HG03060 (cell line): Measurements from ENCODE around the gene COMMD9.

Experiments used
- ATAC-seq: cut with Tn5 transposase; IDR thresholded peaks from one replicate; pipeline ENCODE4 v1.9.1; 2021; ENCODE audit warnings: low read depth, moderate number of reproducible peaks; ENCODE audit not compliant: unreplicated experiment

The COMMD9 gene

GRCh38 chr11:36300650-36301049 is 11.4 kb upstream of the COMMD9 start:
- no peak for ATAC-seq

- ATAC-seq: no peak
These were observed 7.8 kb upstream of the COMMD9 start for GRCh38 chr11:36296884-36297543.

DNA sequence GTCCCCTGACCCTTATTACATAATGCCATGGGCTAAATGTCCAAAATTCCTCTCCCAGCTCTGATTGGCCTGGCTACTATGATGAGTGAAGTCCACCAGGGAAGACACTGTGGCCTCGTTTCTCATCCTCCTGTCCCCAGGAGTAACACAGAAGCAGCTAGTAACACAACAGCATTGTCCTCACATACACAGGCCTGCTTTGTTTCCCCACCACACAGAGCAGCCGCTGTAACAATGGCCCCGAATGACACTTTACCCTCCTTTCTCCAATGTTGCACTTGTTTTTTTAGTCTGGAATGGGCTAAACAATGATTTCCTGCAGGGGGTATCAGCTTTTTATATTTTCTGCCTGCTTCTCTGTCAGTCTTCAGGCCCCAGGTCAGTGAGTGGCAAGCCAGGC is 6.7 kb upstream of the COMMD9 start, which contains the start of gene PRR5L:
Gene PRR5L, plus strand, starts transcription at position 363 of the 400 bp plus-strand sequence. CDS start 104,834 bp downstream, outside the sequence.
- no peak for ATAC-seq

DNA sequence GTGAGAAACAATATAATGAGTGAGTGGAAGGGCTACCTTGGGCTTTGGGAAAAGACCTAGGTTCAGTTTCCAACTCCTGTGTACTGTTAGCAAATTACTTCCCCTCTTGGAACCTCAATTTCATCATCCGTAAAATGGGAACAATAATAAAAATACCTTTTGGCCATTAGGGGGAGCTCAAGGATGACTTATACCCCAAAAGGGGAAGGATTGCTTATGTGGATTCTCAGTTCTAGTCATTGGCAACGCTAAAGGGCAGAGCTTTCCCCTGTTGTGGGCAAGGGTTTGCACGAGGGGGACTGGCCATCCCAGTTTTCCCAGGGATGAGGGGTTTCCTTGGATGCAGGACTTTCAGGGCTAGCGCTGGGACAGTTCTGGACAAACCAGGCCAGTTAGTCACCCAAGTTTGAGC is 3.1 kb upstream of the COMMD9 start:
- ATAC-seq: no peak

DNA sequence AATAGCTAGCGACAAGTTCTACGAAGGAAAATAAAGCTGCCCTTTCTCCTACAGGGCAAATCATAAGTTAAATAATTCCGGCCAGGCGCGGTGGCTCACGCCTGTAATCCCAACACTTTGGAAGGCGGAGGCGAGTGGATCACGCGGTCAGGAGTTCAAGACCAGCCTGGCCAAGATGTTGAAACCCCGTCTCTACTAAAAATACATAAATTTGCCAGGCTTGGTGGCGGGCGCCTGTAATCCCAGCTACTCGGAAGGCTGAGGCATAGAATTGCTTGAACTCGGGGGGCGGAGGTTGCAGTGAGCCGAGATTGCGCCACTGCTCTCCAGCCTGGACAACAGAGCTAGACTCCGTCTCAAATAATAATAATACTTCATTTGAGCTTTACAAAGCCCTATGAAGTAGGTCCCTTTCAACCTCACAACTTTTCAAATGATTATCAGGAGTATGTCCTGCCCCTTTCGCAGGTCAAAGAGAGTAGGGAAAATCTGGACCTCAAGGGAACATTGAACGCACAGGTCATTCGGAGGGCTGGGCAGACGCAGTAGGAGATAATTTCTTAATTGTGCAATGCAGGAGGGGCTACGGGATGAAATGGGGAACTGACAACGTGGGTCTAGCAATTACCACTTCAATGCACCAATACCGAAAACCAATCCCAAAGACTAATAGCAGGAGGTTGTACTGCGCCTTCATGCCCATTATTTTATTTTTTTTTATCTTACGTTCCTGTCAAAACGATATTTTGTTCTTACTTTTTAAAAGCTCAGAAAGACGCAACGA is 590 bp downstream of the COMMD9 start:
- no peak for ATAC-seq

DNA sequence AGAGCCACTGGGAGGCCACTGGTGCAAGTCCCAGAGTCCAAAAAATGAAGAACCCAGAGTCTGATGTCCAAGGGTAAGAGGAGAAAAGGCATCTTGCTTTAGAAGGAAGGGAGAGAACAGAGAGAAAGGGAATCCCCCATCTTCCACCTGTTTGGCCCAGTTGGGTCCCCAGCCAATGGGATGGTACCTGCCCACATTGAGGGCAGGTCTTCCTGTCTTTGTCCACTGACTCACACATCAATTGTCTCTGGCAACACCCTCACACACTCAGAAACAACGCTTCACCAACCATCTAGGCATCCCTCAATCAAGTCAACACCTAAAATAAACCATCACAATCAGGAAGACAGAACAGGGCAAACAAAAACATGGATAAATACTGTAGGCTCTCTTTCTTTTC is 6.3 kb downstream of the COMMD9 start:
- no peak for ATAC-seq

DNA sequence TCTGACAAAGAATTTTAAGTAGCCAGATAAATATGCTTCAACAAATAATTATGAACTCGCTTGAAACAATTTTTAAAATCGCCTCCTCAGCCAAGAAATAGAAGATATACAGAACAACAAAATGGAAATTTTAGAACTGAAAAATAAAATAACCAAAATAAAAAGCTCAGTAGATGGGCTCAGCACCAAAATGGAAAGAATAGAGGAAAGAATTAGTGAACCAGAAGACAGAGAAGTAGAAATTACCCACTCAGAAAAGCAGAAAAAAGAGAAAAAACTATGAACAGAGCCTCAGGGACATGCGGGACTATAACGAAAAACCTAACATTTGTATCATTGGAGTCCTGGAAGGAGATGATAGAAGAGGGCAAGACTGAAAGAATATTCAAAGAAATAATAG is 7.4 kb downstream of the COMMD9 start:
- no peak for ATAC-seq

- no peak for ATAC-seq
These were observed 8.7 kb downstream of the COMMD9 start for GRCh38 chr11:36280531-36280930.

GRCh38 chr11:36278531-36279282 is 10.5 kb downstream of the COMMD9 start:
- ATAC-seq: no peak

GRCh38 chr11:36274414-36274813 is 14.8 kb downstream of the COMMD9 start:
- ATAC-seq: no peak

GRCh38 chr11:36273110-36273509 is 16.1 kb downstream of the COMMD9 start:
- no peak for ATAC-seq

DNA sequence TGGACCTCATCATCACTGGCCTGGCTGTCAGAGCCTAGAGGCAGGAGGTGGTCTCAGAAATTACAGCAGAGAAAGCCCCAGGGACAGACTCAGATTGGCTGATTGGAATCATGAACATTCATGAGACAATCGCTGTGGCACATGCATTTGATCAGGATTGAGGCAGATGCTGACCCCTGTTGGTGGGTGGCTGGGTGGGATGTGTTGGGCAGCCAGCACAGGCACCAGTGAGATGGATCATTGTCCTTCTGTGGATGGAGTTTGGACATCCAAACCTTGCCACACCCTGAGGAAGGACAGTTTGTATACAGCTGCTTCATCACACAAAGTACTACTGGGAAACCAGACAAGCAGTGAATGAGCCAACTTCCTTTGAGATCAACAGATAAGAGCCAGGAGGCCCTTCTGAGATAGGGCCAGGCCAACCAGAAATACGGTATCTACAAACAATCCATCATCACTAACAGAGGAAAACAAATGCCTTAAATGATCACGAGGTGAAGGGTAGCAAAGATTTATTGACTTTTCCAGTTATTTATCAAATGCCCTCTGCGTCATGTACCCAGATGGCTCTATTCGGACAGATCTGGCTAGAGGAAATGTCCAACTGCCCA is 17.3 kb downstream of the COMMD9 start:
- no peak for ATAC-seq

DNA sequence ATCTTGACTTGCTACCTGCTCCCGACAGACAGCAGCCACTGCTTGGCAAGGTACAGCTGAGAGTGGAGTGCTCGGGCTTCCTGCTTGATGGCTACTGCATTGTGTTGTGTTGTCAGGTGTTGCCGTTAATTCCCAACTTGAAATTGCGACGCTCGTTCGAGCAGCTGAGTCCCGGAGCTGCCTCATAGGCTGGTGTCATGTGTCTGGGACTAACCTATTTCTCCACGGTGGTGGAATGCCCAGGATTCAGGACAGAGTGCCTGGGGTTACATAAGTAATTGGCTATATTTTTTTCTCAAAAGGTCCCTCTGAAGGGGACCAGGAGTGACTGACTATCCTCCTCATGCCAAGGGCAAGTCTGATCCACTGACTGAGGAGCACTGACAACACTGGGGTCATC is 18.5 kb downstream of the COMMD9 start:
- ATAC-seq: no peak

- no peak for ATAC-seq
These were observed 20.8 kb downstream of the COMMD9 start for GRCh38 chr11:36268337-36268985.

DNA sequence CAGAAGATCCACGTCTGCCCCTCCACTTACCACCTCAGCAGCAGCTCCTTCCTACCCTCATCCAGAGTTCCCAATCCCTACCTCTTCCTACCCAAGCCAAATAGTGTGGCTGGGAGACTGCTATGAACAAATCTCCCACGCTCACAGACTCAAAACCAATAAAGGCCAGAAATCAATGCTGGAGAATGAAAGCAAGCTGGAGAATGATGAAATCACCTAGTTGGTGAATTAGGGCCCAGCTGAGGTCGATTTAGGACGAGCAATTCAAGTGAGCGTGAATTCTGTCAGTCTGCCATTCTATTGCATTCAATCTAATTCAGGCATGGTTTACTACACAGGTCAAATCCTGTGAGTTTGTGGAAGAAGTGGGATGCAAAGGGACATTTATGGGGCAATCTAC is 22.5 kb downstream of the COMMD9 start:
- no peak for ATAC-seq

- ATAC-seq: no peak
These were observed 23.2 kb downstream of the COMMD9 start for GRCh38 chr11:36265793-36266628.

DNA sequence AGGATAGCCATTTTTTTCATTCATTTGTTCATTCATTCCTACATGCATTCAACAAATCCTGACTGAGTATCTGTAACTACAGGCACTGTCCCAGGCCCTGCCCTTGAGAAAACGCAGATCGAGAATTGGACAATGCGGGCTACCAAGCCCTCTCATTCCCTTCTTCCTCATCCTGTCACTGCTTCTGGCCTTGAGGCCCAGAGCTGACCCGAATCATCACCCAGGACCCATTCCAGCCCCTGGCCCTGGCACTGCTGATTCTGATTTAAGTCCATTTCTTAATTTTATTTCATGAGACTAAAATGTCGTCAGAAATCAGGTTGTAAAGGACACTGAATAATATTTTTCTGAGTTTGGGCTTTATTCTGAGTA is 24.3 kb downstream of the COMMD9 start:
- no peak for ATAC-seq

DNA sequence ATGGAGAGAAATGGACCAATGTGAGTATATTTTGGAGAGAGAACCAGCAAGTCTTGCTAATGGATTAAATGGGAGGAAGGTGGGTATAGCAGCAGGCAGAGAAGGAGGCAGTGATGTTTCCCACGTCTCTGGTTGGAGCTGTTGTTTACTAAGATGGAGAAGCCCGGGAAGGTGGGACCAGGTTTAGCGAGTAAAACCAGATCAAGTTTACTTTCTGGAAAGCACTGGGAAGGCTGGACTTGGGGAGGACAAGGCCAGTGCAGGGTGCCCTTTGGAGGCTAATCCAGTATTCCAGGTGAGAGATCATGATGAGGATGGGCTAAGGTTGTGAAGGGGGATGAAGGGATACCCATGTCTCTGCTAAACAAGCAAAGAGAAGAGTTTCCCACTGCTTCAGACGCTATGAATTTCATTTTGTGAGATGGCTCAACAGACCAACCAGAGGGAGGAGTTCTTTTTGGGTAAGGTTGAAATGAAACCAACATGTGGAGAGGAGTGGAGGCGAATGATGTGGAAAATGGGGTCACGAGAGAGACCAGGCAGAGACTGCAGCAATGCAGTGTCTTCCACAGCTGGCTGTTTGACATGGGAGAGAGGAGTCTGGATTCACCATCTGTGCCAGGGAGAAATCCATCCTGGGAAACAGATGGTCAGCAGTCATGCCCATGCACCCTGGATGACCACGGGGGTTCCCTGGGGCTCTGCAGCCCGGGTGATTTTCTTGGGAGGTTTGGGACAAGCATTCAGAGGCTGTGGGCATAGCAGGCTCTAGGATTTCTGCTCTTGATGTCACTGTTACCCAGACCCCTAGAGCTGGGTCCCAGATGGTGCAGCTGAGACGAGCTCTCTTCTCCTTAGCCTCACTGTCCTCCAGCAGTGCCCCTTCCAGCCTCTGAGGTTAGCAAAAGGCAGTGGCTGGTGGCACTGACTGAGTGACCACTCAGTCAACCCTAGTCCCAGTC is 24.9 kb downstream of the COMMD9 start:
- no peak for ATAC-seq
